MM.1S (cell line): Measurements from ENCODE around the gene ABCC8.

Experiments
- CTCF ChIP-seq: fragments of 300-600 bp; sonication (generic); IDR thresholded peaks from 2 replicates; pipeline ENCODE4 v1.5.1; 2016; ENCODE audit warnings: antibody characterized with exemption, low read length, mixed read lengths
- EZH2 ChIP-seq: fragments of 300-600 bp; sonication (generic); optimal IDR thresholded peaks from 2 replicates; pipeline ENCODE3; 2017; ENCODE audit warnings: low read depth, mild to moderate bottlenecking, antibody characterized with exemption, low read length, mixed read lengths
- EZH2phosphoT487 ChIP-seq: fragments of 300-600 bp; sonication (generic); IDR thresholded peaks from 2 replicates; pipeline ENCODE4 v1.6.1; 2018; ENCODE audit warnings: antibody characterized with exemption, low read length

- no peak for TF ChIP-seq CTCF
- TF ChIP-seq EZH2phosphoT487, result no peak
- no peak for TF ChIP-seq EZH2
Measured at GRCh38 chr11:17396598-17397310, 79.9 kb downstream of the ABCC8 start.
